Omental fat pad (tissue), 4 donors: ENCODE data around the gene ITGAD. TPM values are rescaled to one million over a fixed set of nuclear protein-coding genes. Genes with fewer than 3 reads are reported as not detected.

Experiments used
- ATAC-seq: fragments of 150-250 bp; one replicate; pipeline ENCODE4 v1.9.1; 2016; ENCODE audit warnings: mild to moderate bottlenecking, moderate library complexity; ENCODE audit not compliant: low FRiP score
- DNase-seq: peaks from one replicate; pipeline ENCODE4 v3.0.0-alpha.2; 2019; ENCODE audit warnings: low spot score
- total RNA-seq, 4 donors: library from RNA; depleted of rRNA; stranded (reverse); fragments of >200 nt; gene quantifications; one replicate each; pipeline ENCODE4 v1.1.0, GENCODE V29; 2016
- TF ChIP-seq, protein P1 (sequence below), 3 donors: fragments of 450-650 bp; IDR thresholded peaks; one replicate each; pipeline ENCODE4 v1.5.1; 2016 to 2017; ENCODE audit warnings: antibody characterized with exemption in 3 of 3, mild to moderate bottlenecking in 3 of 3, moderate library complexity in 2 of 3

Gene ITGAD
- total RNA-seq, 4 donors from 2014 or later, result 0.28 to 0.47 (median 0.36) TPM; not detected in 1

DNA sequence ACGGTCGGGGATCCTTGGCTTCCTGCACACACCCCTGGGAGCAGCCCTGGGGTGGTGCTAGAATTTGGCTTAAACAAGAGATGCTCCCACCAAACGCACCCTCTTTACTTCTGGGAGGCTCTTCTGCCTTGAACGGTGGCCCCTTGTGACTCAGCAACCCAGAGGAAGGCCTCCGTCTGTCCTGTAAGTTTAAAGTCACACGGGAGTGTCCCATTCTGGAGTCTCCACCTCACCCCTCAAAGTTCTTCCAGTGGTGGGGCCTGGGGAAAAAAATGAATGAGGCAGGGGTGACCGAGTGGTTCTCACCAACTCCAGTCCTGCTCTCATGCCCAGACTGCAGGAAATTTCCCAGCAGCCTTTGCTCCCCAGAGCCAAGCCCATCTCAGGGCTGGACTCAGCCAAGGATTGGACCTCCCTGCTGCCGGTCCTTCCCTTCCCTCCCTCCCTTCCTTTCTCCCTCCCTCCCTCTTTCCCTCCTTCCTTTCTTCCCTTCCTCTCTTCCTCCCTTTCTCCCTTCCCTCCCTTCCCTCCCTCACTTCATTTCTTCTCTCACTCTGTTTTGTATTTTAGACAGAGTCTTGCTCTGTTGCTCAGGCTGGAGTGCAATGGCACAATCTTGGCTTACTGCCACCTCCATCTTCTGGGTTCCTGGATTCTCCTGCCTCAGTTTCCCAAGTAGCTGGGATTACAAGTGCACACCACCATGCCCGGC lies 11.4 kb downstream of the ITGAD start:
- TF ChIP-seq, protein P1, sequence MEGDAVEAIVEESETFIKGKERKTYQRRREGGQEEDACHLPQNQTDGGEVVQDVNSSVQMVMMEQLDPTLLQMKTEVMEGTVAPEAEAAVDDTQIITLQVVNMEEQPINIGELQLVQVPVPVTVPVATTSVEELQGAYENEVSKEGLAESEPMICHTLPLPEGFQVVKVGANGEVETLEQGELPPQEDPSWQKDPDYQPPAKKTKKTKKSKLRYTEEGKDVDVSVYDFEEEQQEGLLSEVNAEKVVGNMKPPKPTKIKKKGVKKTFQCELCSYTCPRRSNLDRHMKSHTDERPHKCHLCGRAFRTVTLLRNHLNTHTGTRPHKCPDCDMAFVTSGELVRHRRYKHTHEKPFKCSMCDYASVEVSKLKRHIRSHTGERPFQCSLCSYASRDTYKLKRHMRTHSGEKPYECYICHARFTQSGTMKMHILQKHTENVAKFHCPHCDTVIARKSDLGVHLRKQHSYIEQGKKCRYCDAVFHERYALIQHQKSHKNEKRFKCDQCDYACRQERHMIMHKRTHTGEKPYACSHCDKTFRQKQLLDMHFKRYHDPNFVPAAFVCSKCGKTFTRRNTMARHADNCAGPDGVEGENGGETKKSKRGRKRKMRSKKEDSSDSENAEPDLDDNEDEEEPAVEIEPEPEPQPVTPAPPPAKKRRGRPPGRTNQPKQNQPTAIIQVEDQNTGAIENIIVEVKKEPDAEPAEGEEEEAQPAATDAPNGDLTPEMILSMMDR (IDR thresholded peaks at IDR 0.05), result no peak
- ATAC-seq (no peak), DNase-seq (no peak)

DNA sequence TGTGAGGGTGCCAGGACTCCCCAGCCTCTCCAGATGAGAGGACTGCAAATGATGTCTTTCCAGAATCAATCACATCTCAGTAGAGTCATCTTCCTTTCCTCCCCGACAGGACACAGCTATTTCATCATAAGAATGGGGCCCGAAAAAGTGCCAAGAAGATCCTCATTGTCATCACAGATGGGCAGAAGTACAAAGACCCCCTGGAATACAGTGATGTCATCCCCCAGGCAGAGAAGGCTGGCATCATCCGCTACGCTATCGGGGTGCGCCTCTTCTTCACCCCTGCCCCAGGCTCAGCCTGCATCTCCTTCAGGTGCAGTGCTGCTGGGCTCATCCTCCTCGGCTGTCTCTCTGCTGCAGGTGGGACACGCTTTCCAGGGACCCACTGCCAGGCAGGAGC lies 14.3 kb downstream of the ITGAD start:
- TF ChIP-seq, protein P1 (IDR thresholded peaks at IDR 0.05), result no peak
- no peak for DNase-seq
- no peak for ATAC-seq

GRCh38 chr16:31409433-31409832 lies 16.3 kb downstream of the ITGAD start:
- TF ChIP-seq, protein P1 (IDR thresholded peaks at IDR 0.05), result no peak
- ATAC-seq, result no peak
- no peak for DNase-seq

DNA sequence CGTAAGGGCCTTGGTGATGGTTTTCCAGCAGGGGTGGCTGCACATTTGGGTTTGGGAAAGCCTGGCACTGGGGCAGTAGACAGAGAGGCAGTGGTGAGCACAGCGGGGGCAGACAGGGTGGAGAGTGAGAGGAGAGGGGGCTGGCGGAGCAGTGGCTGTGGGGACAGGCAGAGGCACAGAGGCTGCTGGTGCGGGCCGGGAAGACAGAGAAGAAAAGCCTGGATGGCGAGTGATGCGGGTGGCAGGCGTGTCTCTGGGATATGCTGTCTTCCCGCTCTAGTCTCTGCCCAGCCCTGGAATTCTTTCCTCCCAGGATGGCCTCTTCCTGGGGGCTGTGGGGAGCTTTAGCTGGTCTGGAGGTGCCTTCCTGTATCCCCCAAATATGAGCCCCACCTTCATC lies 16.9 kb downstream of the ITGAD start:
- ATAC-seq (no peak), DNase-seq (no peak)
- TF ChIP-seq, protein P1 (IDR thresholded peaks at IDR 0.05), result no peak

- no peak for ATAC-seq
- TF ChIP-seq, protein P1 (IDR thresholded peaks at IDR 0.05), result no peak
- no peak for DNase-seq
Measured at GRCh38 chr16:31411024-31411844, 18.1 kb downstream of the ITGAD start.

- TF ChIP-seq, protein P1 (IDR thresholded peaks at IDR 0.05), result no peak
- DNase-seq (no peak), ATAC-seq (no peak)
Measured at GRCh38 chr16:31412750-31413149, 19.6 kb downstream of the ITGAD start.
